Natural killer cell (primary cell): Measurements from ENCODE around the gene SF3A1. TPM values are rescaled to one million over a fixed set of nuclear protein-coding genes. Genes with fewer than 3 reads are reported as not detected.

Experiments
- ATAC-seq, 3 donors: fragments of 150-1000 bp in 2 of 3; fragments of 200-7000 bp in 1 of 3; cut with Tn5 transposase; 1 replicate in 1 of 3; 2 replicates in 2 of 3; pipeline ENCODE4 v1.10.0; 2021; ENCODE audit warnings: mild to moderate bottlenecking in 2 of 3, moderate library complexity in 2 of 3
- DNase-seq, 2 donors: peaks; one replicate each; pipeline versions ENCODE4 v3.0.0 to v3.0.0-alpha.2; 2013 to 2021; ENCODE audit warnings: mixed read lengths in 1 of 2
- H3K27ac ChIP-seq: one replicate; pipeline ENCODE4 v1.5.1; 2013; ENCODE audit warnings: mild to moderate bottlenecking, low read length
- H3K27me3 ChIP-seq: one replicate; pipeline ENCODE4 v1.6.1; 2013; ENCODE audit warnings: low read length; ENCODE audit not compliant: control insufficient read depth, insufficient read depth
- H3K36me3 ChIP-seq: one replicate; pipeline ENCODE4 v1.6.1; 2013; ENCODE audit warnings: low read length; ENCODE audit not compliant: control insufficient read depth, insufficient read depth
- H3K4me1 ChIP-seq: one replicate; pipeline ENCODE4 v1.6.1; 2013; ENCODE audit warnings: low read length; ENCODE audit not compliant: control insufficient read depth, insufficient read depth
- H3K4me3 ChIP-seq: one replicate; pipeline ENCODE4 v1.5.1; 2013; ENCODE audit warnings: low read length
- H3K9me3 ChIP-seq: one replicate; pipeline ENCODE4 v1.6.1; 2013; ENCODE audit warnings: low read length; ENCODE audit not compliant: control insufficient read depth, insufficient read depth
- H3K27ac Mint-ChIP-seq, 2 donors: one replicate each; pipeline ENCODE4 v1.8.0; 2022; ENCODE audit warnings: mild to moderate bottlenecking in 2 of 2, mixed read lengths in 2 of 2, moderate library complexity in 1 of 2
- H3K27me3 Mint-ChIP-seq, 2 donors: one replicate each; pipeline ENCODE4 v1.8.0; 2022; ENCODE audit warnings: low read depth in 2 of 2, mixed read lengths in 2 of 2
- H3K36me3 Mint-ChIP-seq: one replicate; pipeline ENCODE4 v1.8.0; 2022; ENCODE audit warnings: mixed read lengths
- H3K4me1 Mint-ChIP-seq, 2 donors: one replicate each; pipeline ENCODE4 v1.8.0; 2022; ENCODE audit warnings: mixed read lengths in 2 of 2
- H3K4me3 Mint-ChIP-seq: one replicate; pipeline ENCODE4 v1.8.0; 2022; ENCODE audit warnings: mild to moderate bottlenecking, moderate library complexity, mixed read lengths
- H3K9me3 Mint-ChIP-seq, 2 donors: one replicate each; pipeline ENCODE4 v1.8.0; 2022; ENCODE audit warnings: mixed read lengths in 2 of 2
- CTCF ChIP-seq: fragments of 200-600 bp; IDR thresholded peaks from one replicate; pipeline ENCODE4 v1.8.0; 2022; ENCODE audit warnings: antibody characterized with exemption
- WGBS: methylation state at CpG from one replicate; pipeline ENCODE4 v1.1.7; 2013; ENCODE audit warnings: missing lambda C conversion rate; ENCODE audit not compliant: insufficient coverage; 5-methylcytosine and 5-hydroxymethylcytosine counted together
- intact Hi-C: fragments of 100-400 bp; cut with micrococcal nuclease; formaldehyde crosslinking; loops from one replicate; pipeline ENCODE4 v1.14.2; 2022
- total RNA-seq, 4 donors: library from RNA; stranded (reverse); fragments of 120-200 nt in 1 of 4; gene quantifications; one replicate each; pipeline versions ENCODE4 v1.2.3 to v1.2.4, GENCODE V29; 2013 to 2022

Gene SF3A1
- total RNA-seq, 3 donors from 2014 or later (not counting 1 experiment from before 2014, with no cell fraction given): 309 to 340 (median 319) TPM

GRCh38 chr22:30312053-30312452 lies 44.6 kb downstream of the SF3A1 start:
- TF ChIP-seq CTCF: no peak
- no peak overlapping the region for H3K4me3 ChIP-seq
- WGBS: 97% methylated on average over 6 of the region's 6 CpGs
- no peak overlapping the region for H3K27ac ChIP-seq
- Mint-ChIP-seq H3K36me3 (no peaks in the 10 kb centered on the region), H3K27ac (peak overlapping the region; percentile 29 to 71), H3K27me3 (no peaks in the 10 kb centered on the region), H3K4me1 (peaks cover 85 to 95% of the 10 kb centered on the region in 2 donors), H3K9me3 (no peaks in the 10 kb centered on the region), H3K4me3 (no peak overlapping the region)
- no peaks in the 10 kb centered on the region for H3K9me3 ChIP-seq
- intact Hi-C loops: no loop called here
- peaks cover 99% of the 10 kb centered on the region for H3K4me1 ChIP-seq
- ATAC-seq (no peak), DNase-seq (no peak)
- no peaks in the 10 kb centered on the region for H3K36me3 ChIP-seq
- no peaks in the 10 kb centered on the region for H3K27me3 ChIP-seq

- 87% methylated on average over 6 of the region's 8 CpGs for WGBS
- H3K9me3 ChIP-seq: no peaks in the 10 kb centered on the region
- H3K4me3 ChIP-seq: no peak overlapping the region
These were observed 45.6 kb downstream of the SF3A1 start for GRCh38 chr22:30310881-30311771.

GRCh38 chr22:30309951-30310741 lies 46.5 kb downstream of the SF3A1 start:
- WGBS: 59% methylated on average over 6 of the region's 7 CpGs
- intact Hi-C loops: loop anchor here (5.0 kb wide), 1 partner anchor 42 kb away; no protein-coding TSS in a partner anchor
- H3K4me3 ChIP-seq: no peak overlapping the region

More at GRCh38 chr22:30310881-30311771, 45.6 kb downstream of the SF3A1 start:
- intact Hi-C loops: no loop called here
- DNase-seq: no peak
- H3K4me1 ChIP-seq: peaks cover 96% of the 10 kb centered on the region
- H3K27ac Mint-ChIP-seq: peak overlapping the region; percentile 87 to 95
- H3K36me3 Mint-ChIP-seq: no peaks in the 10 kb centered on the region
- no peak for ATAC-seq
- no peaks in the 10 kb centered on the region for H3K27me3 Mint-ChIP-seq
- H3K4me3 Mint-ChIP-seq: no peak overlapping the region
- no peaks in the 10 kb centered on the region for H3K9me3 Mint-ChIP-seq
- TF ChIP-seq CTCF: no peak
- peak overlapping the region; percentile 30 for H3K27ac ChIP-seq
- peaks cover 89 to 98% of the 10 kb centered on the region in 2 donors for H3K4me1 Mint-ChIP-seq
- H3K36me3 ChIP-seq: no peaks in the 10 kb centered on the region
- no peaks in the 10 kb centered on the region for H3K27me3 ChIP-seq

More at GRCh38 chr22:30309951-30310741, 46.5 kb downstream of the SF3A1 start:
- peak in 1 of 2 donors; percentile 69 for DNase-seq
- Mint-ChIP-seq H3K27ac (peak overlapping the region; percentile 87 to 95), H3K36me3 (no peaks in the 10 kb centered on the region), H3K4me1 (peaks cover 89 to 98% of the 10 kb centered on the region in 2 donors), H3K9me3 (no peaks in the 10 kb centered on the region), H3K4me3 (peak overlapping the region; percentile 43), H3K27me3 (no peaks in the 10 kb centered on the region)
- Histone ChIP-seq H3K9me3 (no peaks in the 10 kb centered on the region), H3K4me1 (peaks cover 96% of the 10 kb centered on the region), H3K36me3 (no peaks in the 10 kb centered on the region), H3K27ac (peak overlapping the region; percentile 30), H3K27me3 (no peaks in the 10 kb centered on the region)
- TF ChIP-seq CTCF: no peak
- peak in 1 of 3 donors; percentile 20 for ATAC-seq
